ENCODE results near the gene MAP2K3.
"Not testable (repeated sequence)": the region's sequence is repeated elsewhere in the genome, so short reads cannot be mapped to it uniquely, and the experiment has no call there.

MAP2K3 gene

DNA sequence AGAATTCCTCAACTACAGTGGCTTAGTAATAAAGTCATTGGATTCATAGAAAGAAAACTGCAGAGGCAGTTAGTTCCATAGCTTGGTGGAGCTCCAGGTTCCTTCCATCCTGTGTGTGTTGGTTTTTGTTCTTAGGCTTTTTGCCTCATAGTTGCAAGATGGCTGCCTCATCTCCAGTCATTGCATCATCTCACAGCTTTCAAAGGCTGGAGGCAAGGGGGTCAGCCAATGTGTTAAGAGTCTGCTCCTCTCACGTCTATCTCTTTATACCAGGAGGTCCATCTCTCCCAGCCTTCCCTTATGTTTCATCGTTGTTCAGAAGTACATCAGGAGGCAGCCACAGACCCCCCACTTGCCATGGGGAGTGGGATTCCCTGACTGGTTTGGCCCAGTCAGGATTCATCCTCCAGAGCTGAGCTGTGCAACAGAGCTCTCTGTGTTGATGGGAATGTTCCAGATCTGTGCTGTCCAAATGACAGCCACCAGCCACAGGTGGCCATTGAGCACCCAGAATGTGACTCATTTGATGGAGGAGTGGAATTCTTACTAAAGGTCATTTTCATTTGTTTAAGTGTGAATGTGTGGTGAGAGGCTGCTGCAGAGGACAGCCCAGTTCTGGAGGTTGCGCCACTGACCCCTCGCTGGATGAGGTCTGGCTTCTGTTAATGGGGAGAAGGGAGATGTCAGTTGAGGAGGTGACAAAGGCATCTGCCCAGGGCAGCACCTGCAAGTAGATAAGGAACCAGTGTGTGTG lies 52.2 kb downstream of the MAP2K3 start:
- not testable (repeated sequence) for DNase-seq

DNA sequence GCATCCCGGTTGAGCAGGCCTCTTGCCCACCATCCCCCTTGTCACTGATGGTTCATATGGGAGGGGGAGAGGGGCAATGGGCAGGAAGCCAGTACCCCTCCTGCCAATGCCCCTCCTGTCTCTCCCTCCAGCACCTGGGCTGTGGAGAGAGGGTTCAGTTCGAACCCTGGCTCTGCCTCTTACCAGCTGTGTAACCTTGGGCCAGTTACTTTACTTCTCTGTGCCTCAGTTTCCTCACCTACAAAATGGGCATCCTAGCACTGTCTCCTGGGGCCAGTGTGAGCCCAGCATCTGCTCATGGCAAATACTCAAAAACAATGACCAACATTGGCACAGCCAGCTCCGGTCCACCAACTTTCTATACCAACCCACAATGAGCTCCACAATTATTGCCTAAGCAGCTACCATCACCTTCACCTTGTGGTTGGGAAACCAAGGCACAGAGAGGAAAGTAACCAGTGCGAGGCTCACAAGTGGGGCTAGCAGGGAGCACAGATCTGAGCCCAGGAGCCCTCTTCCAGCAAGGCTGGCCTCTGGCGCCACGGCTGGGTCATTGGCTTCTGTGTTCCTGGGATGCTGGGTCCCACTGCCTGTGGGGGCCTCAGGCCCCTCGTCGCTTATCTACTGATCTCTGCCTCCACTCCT lies 53.6 kb downstream of the MAP2K3 start:
- DNase-seq = not testable (repeated sequence)

DNA sequence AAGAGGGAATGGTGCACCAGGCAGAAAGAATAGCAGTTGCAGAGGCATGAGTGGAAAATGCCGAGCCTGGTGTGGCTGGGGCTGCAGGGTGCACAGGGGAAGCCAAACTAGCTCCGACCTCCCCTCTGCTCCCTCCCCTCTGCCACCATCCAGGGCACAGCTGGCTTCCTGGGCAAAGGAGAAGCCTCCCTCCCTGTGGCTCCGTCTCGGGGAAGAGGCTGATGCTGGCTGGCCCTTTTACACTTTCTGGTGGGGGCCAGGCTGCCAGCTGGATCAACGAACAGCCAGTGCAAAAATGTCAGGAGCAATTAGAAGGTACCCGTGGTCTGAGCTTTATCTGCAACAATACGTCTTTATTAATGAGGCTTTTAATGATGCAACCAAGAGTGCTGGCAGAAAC lies 54.5 kb downstream of the MAP2K3 start:
- no peak for DNase-seq

DNA sequence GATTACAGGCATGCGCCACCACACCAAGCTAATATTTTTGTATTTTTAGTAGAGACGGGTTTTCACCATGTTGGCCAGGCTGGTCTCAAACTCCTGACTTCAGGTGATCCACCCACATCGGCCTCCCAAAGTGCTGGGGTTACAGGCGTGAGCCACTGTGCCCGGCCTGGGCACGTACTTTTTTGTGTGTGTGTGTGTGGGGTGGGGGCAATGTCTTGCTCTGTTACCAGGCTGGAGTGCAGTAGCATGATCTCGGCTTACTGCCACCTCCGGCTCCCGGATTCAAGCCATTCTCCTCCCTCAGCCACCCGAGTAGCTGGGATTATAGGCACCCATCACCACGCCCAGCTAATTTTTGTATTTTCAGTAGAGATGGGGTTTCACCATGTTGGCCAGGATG lies 55.1 kb downstream of the MAP2K3 start:
- DNase-seq = not testable (repeated sequence)

DNA sequence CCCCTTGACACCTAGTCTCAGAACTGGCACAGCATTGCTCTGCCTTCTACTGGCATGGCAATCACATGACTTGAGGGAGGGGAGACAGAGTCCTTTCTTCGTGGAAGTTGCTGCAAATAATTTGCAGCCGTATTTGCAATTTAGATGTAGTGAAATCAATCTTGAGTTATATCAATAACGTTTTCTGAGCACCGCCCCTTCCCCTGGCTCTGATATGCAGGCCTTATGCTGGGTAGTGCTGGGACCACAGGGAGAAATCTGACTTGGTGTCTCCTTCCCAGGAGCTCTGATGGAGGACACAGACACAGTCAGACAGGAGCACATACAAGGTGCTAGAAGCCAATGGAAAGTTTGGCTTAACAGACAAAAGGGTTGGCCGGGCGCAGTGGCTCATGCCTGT lies 55.9 kb downstream of the MAP2K3 start:
- not testable (repeated sequence) for DNase-seq

DNA sequence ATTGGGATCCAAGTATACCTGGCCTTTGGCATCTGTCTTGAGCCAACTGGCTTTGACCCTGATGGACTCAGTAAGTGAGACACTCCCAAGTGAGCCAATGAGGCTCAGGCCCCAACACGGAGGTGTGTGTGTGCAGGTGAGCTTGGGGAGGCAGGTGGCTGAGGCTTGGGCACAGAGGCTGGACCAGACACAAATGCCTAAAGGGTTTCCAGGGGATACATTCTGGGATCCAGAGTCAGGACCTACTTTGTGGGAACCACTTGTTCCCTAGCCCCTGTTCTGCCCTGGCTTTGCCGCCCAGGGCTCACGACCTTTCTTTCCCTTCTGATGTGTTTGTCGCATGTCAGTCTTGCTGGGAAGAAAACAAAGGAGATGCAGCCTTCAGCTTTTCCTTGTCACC lies 56.8 kb downstream of the MAP2K3 start:
- DNase-seq = not testable (repeated sequence)

DNA sequence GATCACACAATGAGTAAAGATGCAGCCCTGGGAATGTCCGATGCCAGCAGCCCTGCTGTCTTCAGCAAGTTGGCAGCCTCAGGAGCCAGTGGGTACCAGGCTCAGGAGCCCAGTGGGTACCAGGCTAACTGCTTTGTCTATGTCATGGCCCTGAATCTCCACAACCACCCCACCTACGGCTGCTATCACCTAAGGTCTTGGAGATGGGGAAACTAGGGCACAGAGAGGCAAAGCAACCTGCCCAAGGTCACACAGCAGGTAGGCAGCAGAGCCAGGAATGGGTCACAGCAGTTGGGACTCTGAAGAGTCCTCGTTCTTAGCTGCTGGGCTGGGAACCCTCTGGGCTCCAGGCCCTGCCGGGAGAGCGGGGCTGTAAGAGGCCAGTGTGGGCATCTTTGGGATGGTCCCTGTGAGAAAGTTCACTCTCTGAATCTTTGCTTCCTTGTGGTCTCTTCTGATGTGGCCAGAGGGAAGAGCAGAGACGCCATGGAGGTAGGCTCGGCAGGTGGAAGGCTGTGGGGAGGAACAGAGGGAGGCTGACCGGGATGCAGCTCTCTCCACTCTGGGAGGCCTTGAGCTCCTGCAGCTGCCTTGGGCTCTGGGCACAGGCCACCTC lies 57.5 kb downstream of the MAP2K3 start:
- DNase-seq = not testable (repeated sequence)

DNA sequence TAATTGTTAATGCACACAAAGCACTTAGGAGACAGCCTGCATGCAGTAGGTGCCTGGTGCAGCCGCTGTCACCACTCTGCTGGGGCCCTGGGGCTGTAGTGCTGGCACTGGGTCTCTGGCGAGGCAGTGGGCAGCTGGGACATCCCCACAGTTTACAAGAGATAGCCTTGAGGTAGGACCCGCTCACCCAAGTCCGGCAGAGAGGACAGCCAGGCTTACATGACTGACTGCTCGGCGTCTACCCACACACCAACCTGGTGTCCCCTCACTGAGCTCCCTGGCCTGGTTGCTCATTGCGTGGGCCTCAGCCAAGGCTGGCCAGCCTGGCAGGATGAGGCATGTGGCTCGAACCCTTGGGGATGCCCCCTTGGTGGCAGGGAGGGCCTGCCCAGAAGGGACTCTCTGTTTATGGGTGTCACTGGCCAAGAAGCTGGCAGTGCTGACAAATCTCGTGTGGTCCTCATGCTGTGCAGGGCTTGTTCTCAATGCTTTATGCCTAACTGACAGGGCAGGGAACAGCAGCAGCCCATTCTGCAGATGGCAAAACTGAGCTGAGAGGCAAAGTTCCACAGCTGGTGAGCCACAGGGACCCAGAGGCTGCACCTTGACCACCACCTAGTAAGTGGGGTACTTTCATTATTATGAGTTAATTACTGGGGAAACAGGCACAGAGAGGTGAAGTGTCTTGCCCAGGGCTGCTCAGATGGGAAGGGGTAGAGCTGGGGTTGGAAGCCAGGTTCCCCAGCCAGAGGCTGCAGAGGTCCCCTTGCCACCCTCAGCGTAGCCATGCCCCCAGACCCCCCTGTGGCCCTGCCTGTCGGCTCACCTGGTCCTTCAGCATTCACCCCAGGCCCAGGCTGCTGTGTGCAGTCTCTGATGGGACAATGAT lies 58.8 kb downstream of the MAP2K3 start:
- not testable (repeated sequence) for DNase-seq

DNA sequence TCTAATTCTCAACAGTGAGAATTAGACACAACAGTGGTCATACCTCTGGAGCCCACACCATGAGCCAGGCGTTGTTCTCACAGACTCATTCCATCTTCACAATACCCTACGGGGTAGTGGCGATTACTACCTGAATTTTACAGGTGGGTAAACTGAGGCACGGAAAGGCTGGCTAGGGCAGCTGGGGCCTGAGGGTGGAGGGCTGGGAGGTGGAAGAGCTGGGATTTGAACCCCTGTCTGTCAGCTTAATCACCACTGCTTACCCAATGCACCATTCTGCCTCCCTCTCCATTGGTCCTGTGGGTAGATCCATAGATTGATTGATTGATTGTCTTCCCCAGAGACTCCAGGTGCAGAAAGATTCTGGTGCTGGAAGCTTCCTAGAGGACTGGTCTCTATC lies 60.3 kb downstream of the MAP2K3 start:
- not testable (repeated sequence) for DNase-seq

DNA sequence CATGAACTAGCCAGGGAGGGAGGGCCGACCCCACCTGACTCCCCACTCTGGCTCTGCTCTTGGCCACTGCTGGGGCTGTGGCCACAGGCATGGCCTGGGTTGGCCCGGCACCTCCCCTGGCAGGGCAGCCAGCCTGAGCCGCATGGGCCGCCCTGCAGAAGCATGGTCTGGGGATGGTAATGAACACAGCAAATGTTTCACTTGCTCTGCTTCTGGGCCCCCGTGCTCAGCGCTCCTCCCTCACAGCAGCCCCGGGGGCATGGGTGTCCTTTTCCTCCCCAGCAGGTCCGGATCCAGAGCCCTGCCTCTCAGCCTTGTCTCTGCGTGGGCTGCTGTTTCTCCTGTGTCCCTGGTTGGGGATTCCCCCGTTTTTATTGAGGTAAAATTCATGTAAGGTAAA lies 60.7 kb downstream of the MAP2K3 start:
- DNase-seq = no peak

DNA sequence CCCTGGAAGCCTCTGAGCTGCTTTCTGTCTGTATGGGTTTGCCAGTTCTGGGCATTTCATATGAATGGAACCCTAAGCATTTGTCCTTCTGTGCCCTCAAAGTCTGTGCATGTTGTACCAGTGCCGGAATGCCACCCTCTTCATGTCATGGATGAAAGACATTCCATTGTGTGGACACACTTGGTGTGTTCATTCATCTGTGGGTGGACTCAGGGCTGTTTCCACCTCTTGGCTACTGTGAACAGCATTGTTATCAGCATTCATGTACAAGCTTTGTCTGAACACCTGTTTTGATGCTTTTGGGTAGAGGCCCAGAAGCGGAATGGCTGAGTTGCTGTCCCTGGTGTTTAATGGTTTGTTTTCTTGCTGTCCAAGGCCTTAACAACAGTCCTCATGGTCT lies 61.6 kb downstream of the MAP2K3 start:
- DNase-seq = not testable (repeated sequence)

DNA sequence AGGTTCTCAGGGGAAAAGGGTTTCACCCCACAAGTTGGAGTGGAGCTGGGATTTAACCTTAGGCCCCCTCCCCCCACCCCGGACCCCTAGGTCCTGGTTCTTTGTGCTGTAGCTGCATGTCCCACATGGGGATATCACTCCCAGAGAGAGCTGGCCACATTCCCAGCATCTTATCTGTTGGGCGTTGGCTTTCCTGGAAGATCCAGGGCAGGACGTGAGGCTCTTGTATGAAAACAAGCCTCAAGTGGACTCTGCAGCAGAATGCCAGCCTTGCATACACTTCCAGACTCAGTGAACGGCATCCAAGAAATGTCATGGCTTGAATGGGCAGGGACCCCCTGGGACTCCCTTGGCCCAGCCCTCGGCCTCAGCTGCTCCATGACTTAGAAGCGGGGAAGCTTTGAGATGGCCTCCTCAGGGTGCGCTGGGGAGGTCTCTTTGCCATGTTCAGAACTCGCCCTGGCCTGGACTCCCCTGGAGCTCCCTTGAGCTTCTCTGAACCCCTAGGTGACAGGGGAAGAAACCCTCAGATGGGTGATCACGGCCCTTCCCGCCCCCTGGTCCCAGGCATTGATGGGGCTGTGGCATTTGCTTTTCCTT lies 62.2 kb downstream of the MAP2K3 start:
- not testable (repeated sequence) for DNase-seq

DNA sequence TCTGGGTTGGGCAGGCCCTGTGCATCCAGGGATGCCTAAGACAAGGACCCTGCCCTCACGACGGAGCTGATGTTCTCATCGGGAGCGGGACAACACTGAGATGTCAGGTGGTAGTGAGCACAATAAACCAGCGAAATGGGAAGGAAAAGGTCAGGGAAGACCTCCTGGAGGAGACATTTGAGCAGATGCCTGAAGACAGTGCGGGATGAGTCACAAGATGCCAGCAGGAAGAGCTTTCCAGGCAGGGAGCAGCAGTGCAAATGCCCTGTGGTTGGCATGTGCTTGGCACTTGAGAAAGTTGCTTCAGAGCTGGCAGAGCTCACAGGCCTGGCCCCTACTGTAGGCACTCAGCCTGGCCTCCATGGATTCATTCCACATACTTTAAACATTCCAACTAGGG lies 63.1 kb downstream of the MAP2K3 start:
- DNase-seq = not testable (repeated sequence)

DNA sequence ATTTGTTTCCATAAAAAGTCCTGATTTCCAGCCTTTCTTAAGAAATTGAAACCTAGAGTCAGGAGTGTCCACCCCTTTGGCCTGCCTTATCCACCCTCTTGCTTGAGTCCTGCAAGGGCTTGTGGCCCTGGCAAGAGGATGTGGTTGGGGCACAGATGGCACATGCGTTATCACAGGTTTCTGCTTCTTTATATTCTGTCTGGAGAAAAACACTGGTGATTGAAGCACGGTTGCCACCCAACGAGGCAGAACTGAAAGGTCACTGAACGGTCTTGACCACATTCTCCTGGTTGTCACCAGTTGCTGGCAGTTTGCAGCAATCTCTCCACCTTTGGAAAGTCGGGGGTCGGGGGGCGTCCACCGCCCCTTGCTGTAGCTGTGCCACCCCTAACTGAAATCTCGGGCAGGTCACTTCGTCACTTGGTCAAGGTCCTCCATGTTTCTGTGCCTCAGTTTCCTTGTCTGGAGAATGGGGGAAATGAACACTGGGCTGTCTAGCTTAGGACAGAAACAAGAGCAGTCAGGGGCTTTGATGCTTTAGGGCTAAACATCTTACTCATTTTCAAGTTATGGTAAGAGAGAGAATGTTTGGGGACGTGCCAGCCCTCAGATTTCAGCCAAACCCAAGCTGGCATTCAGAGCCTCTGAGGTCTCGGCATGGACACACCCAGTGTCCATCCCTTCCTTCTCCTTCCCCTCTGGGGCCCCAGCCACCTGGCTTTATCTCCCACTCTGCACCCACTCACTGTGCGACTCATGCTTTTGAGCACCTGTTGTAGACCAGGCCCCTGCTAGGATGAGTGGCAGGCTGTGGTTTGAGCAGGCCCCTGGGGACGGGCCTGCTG lies 63.8 kb downstream of the MAP2K3 start:
- not testable (repeated sequence) for DNase-seq

DNA sequence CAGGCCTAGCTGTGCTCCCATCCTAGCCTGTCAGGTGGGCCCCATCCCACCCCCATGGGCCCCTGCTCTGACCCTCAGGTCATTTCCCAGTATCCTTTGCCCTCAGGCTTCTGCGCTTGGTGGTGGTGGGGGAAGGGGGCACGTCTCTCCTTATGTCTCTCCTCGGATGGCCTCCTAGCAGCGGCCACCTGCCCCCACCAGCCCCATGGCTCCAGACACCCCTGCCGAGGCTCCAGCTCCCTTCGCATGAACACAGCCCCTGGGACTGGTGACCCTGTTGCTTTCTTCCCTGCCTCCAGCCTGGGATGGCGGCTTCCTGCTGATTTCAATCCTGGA lies 64.4 kb downstream of the MAP2K3 start:
- DNase-seq = not testable (repeated sequence)

DNA sequence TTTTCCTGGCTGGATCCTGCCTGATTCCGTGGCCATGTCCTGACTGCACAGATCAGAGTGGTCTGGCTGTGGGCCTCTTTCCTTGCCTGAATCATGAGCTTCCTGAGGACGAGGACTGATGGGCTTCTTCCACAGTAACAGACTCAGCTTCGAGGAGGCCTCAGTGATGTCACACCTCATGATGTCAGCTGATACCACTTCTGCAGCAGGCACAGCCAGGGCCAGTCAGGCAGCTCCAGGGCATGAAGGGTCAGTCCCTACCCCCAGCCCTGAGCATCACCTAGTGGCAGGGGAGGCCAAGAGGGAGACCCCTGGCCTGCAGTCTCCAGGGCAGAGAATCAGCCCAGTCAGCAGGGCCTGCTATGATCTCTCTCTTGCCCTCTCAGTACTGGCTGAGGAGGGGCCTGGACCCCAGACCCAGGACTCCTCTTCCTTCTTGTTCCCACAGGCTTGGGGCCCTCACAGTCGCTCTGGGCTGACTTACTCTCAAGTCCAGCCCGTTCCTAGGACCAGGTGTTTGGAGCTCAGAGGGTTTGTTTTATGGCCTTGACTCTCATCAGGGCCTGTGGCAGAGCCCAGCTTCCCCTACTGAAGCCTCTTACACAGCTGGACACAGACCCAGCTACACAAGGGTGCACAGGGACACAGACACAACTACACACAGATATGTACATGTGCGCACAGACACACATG lies 65.0 kb downstream of the MAP2K3 start:
- not testable (repeated sequence) for DNase-seq

DNA sequence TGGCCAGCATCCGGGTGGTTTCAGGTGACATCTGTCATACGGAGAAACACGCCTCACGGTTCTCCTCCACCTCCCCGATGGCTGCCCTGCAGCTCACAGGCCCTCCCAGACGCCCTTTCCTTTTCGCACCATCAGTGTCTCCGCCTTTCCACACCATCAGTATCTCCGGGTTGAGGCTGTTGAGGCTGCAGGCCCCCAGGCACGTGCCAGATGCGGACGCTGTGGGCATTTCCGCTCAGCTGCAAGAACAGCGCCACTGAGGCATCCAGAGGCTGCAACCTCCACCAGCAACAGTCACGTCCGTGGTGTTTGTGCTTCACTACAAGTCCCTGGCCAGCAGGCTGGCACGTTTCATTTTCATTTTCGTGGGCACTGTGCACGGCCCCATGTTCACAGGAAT lies 66.0 kb downstream of the MAP2K3 start:
- DNase-seq = not testable (repeated sequence)

DNA sequence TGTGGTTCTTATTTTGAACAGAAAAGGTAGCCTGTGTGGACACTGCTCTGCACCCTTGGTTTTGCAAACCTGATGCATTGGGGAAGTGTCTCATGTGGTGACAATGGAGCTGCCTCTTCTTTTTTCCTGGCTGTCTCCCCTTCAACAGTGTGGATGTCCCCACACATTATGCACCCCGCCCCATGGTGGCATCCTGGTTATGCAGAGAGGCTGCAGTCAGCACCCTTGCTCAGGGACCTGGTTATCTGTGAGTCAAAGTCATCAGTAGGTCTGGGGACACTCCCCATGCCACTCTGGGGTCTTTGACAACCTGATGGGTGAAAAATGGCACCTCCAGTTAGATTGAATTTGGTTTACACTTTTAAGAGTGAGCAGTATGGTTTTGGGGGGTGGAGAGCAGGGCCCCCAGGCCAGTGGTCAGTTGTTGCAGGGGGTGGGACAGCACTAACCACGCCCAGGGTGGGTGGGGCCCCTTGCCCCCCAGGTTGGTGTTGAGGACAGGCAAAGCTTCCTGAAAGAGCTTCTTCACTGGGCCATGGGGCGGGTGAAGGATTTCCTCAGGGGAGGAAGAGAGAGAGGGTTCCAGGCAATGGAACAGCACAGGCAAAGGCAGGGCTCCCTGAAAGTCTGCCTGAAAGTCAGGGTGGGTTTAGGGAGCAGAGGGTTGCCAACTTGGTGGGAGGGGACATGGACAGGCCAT lies 67.0 kb downstream of the MAP2K3 start:
- no peak for DNase-seq

DNA sequence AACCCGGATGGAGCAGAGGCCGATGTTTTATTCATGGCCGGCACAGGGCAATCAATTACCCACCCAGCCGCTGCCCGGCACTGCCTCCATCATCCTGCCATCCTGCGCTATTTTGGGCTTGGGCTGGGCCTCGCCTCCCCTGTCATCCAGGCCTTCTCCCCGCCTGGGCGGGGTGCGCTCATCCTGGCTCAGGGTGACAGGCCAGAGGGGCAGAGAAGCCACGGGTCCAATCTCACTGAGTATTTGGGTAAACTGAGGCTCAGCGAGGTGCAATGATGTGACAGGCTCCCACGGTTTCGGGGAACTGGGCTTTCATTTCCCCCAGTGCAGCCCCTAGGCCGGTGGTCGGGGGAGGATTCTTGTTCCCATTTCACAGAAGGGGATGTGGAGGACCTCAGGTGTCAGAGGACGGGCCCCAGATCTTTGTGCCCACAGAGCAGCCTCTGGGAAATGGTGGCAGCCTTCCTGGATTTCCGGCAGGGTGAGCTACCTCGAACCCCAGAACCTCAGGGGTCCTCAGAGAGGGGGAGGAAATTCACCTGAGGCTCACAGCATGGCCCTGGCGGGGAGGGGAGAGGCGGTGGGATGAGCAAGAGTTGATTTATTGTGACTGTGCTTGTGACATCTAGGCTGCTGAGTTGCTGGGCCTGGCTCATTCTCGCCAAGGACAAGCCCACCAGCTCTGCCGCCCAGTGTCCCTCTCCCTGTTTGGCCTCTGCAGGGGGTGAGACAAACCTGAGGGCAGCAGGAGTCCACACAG lies 67.9 kb downstream of the MAP2K3 start:
- DNase-seq = no peak

DNA sequence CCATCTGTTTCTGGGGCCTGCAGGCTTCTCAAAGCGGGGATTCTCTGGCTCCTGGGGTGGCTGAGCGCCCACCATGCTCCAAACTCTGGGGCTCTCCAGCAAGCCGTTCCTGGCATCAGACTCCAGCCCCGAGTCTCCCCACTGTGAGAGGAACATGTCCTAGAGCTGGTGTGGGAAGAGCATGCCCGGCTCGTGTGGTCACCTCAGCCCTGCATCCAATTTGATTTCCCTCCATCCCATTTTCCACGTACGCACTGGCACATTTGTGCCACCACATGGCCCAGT lies 68.4 kb downstream of the MAP2K3 start:
- DNase-seq = no peak
